WTC11 (cell line): ENCODE measurements around the gene HCFC1. TPM values are rescaled to one million over a fixed set of nuclear protein-coding genes. Genes with fewer than 3 reads are reported as not detected.

Source experiments
- ATAC-seq: fragments of 200-7000 bp; cut with Tn5 transposase; 2 replicates; pipeline ENCODE4 v1.10.0; 2021; ENCODE audit warnings: mild to moderate bottlenecking, moderate library complexity
- CTCF ChIA-PET: fragments of 300-600 bp; sonication (Branson Sonifier 250); formaldehyde crosslinking; loops from one replicate; lab custom pipeline; 2021; ENCODE audit warnings: antibody characterized with exemption; lab: Charles Lee
- POLR2A ChIA-PET: fragments of 350-600 bp; sonication (Branson Sonifier 250); formaldehyde crosslinking; loops from one replicate; lab custom pipeline; 2021; ENCODE audit warnings: antibody characterized with exemption; lab: Charles Lee
- DNase-seq: peaks from one replicate; pipeline ENCODE4 v3.0.0; 2021; ENCODE audit warnings: low spot score
- H3K27ac Mint-ChIP-seq: 2 replicates; pipeline ENCODE4 v1.8.0; 2021; ENCODE audit warnings: mixed read lengths
- H3K27me3 Mint-ChIP-seq: 2 replicates; pipeline ENCODE4 v1.8.0; 2021; ENCODE audit warnings: low read depth, mild to moderate bottlenecking, moderate library complexity, mixed read lengths
- H3K36me3 Mint-ChIP-seq: 2 replicates; pipeline ENCODE4 v1.8.0; 2021; ENCODE audit warnings: mixed read lengths
- H3K4me1 Mint-ChIP-seq: 2 replicates; pipeline ENCODE4 v1.8.0; 2022; ENCODE audit warnings: mixed read lengths
- H3K4me3 Mint-ChIP-seq: 2 replicates; pipeline ENCODE4 v1.8.0; 2021; ENCODE audit warnings: mild to moderate bottlenecking, moderate library complexity, mixed read lengths
- H3K9me3 Mint-ChIP-seq: 2 replicates; pipeline ENCODE4 v1.8.0; 2021; ENCODE audit warnings: mixed read lengths
- CBFB ChIP-seq: sonication (generic); formaldehyde crosslinking; IDR thresholded peaks from 2 replicates; pipeline ENCODE4 v1.8.1; 2022; ENCODE audit warnings: mild to moderate bottlenecking, low read depth, missing genetic modification reagents
- CDX4 ChIP-seq: fragments of 250-450 bp; sonication (Bioruptor Pico); IDR thresholded peaks from 2 replicates; pipeline ENCODE4 v1.9.0; 2021; ENCODE audit warnings: moderate library complexity, mild to moderate bottlenecking, inconsistent platforms, borderline replicate concordance
- CTCF ChIP-seq: fragments of 200-600 bp; IDR thresholded peaks from 2 replicates; pipeline ENCODE4 v1.8.0; 2022; ENCODE audit warnings: antibody characterized with exemption
- ERG ChIP-seq: fragments of 250-450 bp; sonication (Bioruptor Pico); IDR thresholded peaks from 2 replicates; pipeline ENCODE4 v1.8.0; 2021; ENCODE audit warnings: mild to moderate bottlenecking
- FOXJ3 ChIP-seq: sonication (generic); formaldehyde crosslinking; IDR thresholded peaks from 2 replicates; pipeline ENCODE4 v1.9.0; 2021; ENCODE audit warnings: missing genetic modification reagents, mild to moderate bottlenecking, borderline replicate concordance
- FOXP1 ChIP-seq: sonication (generic); formaldehyde crosslinking; IDR thresholded peaks from 2 replicates; pipeline ENCODE4 v1.8.0; 2022; ENCODE audit warnings: missing genetic modification reagents, mild to moderate bottlenecking, moderate library complexity, borderline replicate concordance
- FOXP4 ChIP-seq: sonication (generic); formaldehyde crosslinking; IDR thresholded peaks from 2 replicates; pipeline ENCODE4 v1.8.0; 2022; ENCODE audit warnings: mild to moderate bottlenecking, missing genetic modification reagents
- IRF1 ChIP-seq: sonication (generic); formaldehyde crosslinking; IDR thresholded peaks from 2 replicates; pipeline ENCODE4 v1.8.0; 2023; ENCODE audit warnings: missing genetic modification reagents
- JAZF1 ChIP-seq: fragments of 250-450 bp; sonication (Bioruptor Pico); IDR thresholded peaks from 2 replicates; pipeline ENCODE4 v1.9.0; 2021; ENCODE audit warnings: moderate library complexity, mild to moderate bottlenecking, inconsistent platforms
- KAT7 ChIP-seq: sonication (generic); formaldehyde crosslinking; IDR thresholded peaks from 2 replicates; pipeline ENCODE4 v1.8.1; 2023; ENCODE audit warnings: missing genetic modification reagents, mild to moderate bottlenecking, borderline replicate concordance
- NR1H2 ChIP-seq: sonication (generic); formaldehyde crosslinking; IDR thresholded peaks from 2 replicates; pipeline ENCODE4 v1.9.0; 2021; ENCODE audit warnings: mild to moderate bottlenecking, moderate library complexity, missing genetic modification reagents
- OVOL2 ChIP-seq: fragments of 250-450 bp; sonication (Bioruptor Pico); IDR thresholded peaks from 2 replicates; pipeline ENCODE4 v1.9.0; 2021; ENCODE audit warnings: mild to moderate bottlenecking, borderline replicate concordance
- USF2 ChIP-seq: sonication (generic); formaldehyde crosslinking; IDR thresholded peaks from 2 replicates; pipeline ENCODE4 v1.8.1; 2023; ENCODE audit warnings: mild to moderate bottlenecking, missing genetic modification reagents, moderate library complexity
- ZNF219 ChIP-seq: sonication (generic); formaldehyde crosslinking; IDR thresholded peaks from 2 replicates; pipeline ENCODE4 v1.8.0; 2023; ENCODE audit warnings: missing genetic modification reagents, mild to moderate bottlenecking, borderline replicate concordance
- ZNF317 ChIP-seq: sonication (generic); formaldehyde crosslinking; IDR thresholded peaks from 2 replicates; pipeline ENCODE4 v1.8.1; 2023; ENCODE audit warnings: low read depth, mild to moderate bottlenecking, moderate library complexity, missing genetic modification reagents, borderline replicate concordance
- total RNA-seq: library from RNA; stranded (reverse); gene quantifications from 3 replicates; pipeline ENCODE4 v1.2.3, GENCODE V29; 2021

HCFC1 gene
- total RNA-seq, 1 experiment from 2014 or later: 130 TPM

GRCh38 chrX:153911798-153912197 is 59.8 kb downstream of the HCFC1 start:
- no peaks in the 10 kb centered on the region; the same call in 1 of the 2 replicates for H3K4me1 Mint-ChIP-seq

GRCh38 chrX:153910446-153910845 is 61.2 kb downstream of the HCFC1 start:
- H3K4me3 Mint-ChIP-seq: no peak overlapping the region
- H3K27me3 Mint-ChIP-seq: no peaks in the 10 kb centered on the region; the same call in 1 of the 2 replicates
- no peak for DNase-seq
- ChIA-PET POLR2A (interaction anchor here (1.0 kb wide), 1 partner anchor 116 kb away, joined by 3 read pairs; the partner anchor contains the start of genes IDH3G and SSR4), CTCF (interaction anchor here (0.7 to 1.6 kb wide), 15 partner anchors 9 to 131 kb away, joined by 3 to 15 read pairs (median 5); partner anchors contain the start of gene L1CAM)
- H3K27ac Mint-ChIP-seq: no peak overlapping the region
- no peaks in the 10 kb centered on the region; the same call in 1 of the 2 replicates for H3K4me1 Mint-ChIP-seq
- no peak for ATAC-seq
- H3K9me3 Mint-ChIP-seq: no peaks in the 10 kb centered on the region
- no peaks in the 10 kb centered on the region for H3K36me3 Mint-ChIP-seq
- no peak for TF ChIP-seq ZNF219 (CRISPR knock-in tag)
- TF ChIP-seq JAZF1 (CRISPR knock-in tag): no peak
- no peak for TF ChIP-seq ERG (CRISPR knock-in tag)
- TF ChIP-seq FOXP1: no peak
- TF ChIP-seq ZNF317 (CRISPR knock-in tag): no peak
- TF ChIP-seq FOXJ3: no peak
- no peak for TF ChIP-seq OVOL2
- TF ChIP-seq CBFB (CRISPR knock-in tag): no peak
- TF ChIP-seq USF2 (CRISPR knock-in tag): no peak
- TF ChIP-seq KAT7: no peak
- no peak for TF ChIP-seq FOXP4 (CRISPR knock-in tag)
- no peak for TF ChIP-seq CTCF

More at GRCh38 chrX:153911798-153912197, 59.8 kb downstream of the HCFC1 start:
- Mint-ChIP-seq H3K27me3 (no peaks in the 10 kb centered on the region; the same call in 1 of the 2 replicates), H3K27ac (no peak overlapping the region; the same call in 1 of the 2 replicates), H3K9me3 (no peaks in the 10 kb centered on the region), H3K36me3 (peaks cover 8% of the 10 kb centered on the region; the same call in 1 of the 2 replicates), H3K4me3 (no peak overlapping the region)
- ATAC-seq (no peak), DNase-seq (no peak)
- CTCF ChIA-PET: interaction anchor here (1.2 to 2.1 kb wide), 2 partner anchors 11 to 59 kb away, joined by 3 to 8 read pairs; no protein-coding TSS in a partner anchor
- POLR2A ChIA-PET: interaction anchor here (1.6 kb wide), 1 partner anchor 11 kb away, joined by 3 read pairs; no protein-coding TSS in a partner anchor
- TF ChIP-seq FOXP4 (CRISPR knock-in tag) (no peak), IRF1 (no peak), NR1H2 (no peak), CDX4 (CRISPR knock-in tag) (no peak)
